Neuronal stem cell (in vitro differentiated cells): Measurements from ENCODE around the gene HSPA4.
"Not testable (repeated sequence)": the region's sequence is repeated elsewhere in the genome, so short reads cannot be mapped to it uniquely, and the experiment has no call there.

Experiments used
- DNase-seq: peaks from one replicate; pipeline ENCODE4 v3.0.0-alpha.2; 2013; ENCODE audit warnings: low spot score
- H2AFZ ChIP-seq: one replicate; pipeline ENCODE4 v1.6.1; 2013; ENCODE audit warnings: mild to moderate bottlenecking, low read length, inconsistent platforms
- H2AK5ac ChIP-seq: 2 replicates; pipeline ENCODE4 v1.6.1; 2013; ENCODE audit warnings: low read depth, mild to moderate bottlenecking, inconsistent platforms, low read length, moderate library complexity, mixed read lengths
- H2BK120ac ChIP-seq: 2 replicates; pipeline ENCODE4 v1.6.1; 2013; ENCODE audit warnings: low read depth, mild to moderate bottlenecking, inconsistent platforms, low read length, moderate library complexity, mixed read lengths
- H2BK12ac ChIP-seq: one replicate; pipeline ENCODE4 v1.6.1; 2013; ENCODE audit warnings: low read length, inconsistent platforms
- H2BK15ac ChIP-seq: 2 replicates; pipeline ENCODE4 v1.6.1; 2013; ENCODE audit warnings: mild to moderate bottlenecking, low read length, inconsistent platforms, mixed read lengths
- H2BK5ac ChIP-seq: one replicate; pipeline ENCODE4 v1.6.1; 2013; ENCODE audit warnings: inconsistent platforms, mild to moderate bottlenecking, low read length, moderate library complexity
- H3K14ac ChIP-seq: one replicate; pipeline ENCODE4 v1.6.1; 2013; ENCODE audit warnings: low read length, inconsistent platforms
- H3K18ac ChIP-seq: 2 replicates; pipeline ENCODE4 v1.6.1; 2013; ENCODE audit warnings: low read length, inconsistent platforms
- H3K23ac ChIP-seq: 2 replicates; pipeline ENCODE4 v1.6.1; 2013; ENCODE audit warnings: low read depth, mild to moderate bottlenecking, mixed read lengths, low read length, inconsistent platforms; ENCODE audit not compliant: poor library complexity
- H3K27ac ChIP-seq: replicated peaks from 3 replicates; pipeline ENCODE4 v1.5.1; 2013; ENCODE audit warnings: low read length, inconsistent platforms
- H3K27me3 ChIP-seq, 3 experiments: 2 replicates each; pipeline ENCODE4 v1.6.1; 2013; ENCODE audit warnings: low read length in 3 of 3, mild to moderate bottlenecking in 2 of 3, inconsistent platforms in 1 of 3, low read depth in 1 of 3, mixed read lengths in 1 of 3, moderate library complexity in 1 of 3; ENCODE audit not compliant: control insufficient read depth in 3 of 3, insufficient read depth in 3 of 3
- H3K36me3 ChIP-seq, 2 donors: replicated peaks in 1 of 2; 2 replicates each; pipeline ENCODE4 v1.6.1; 2013; ENCODE audit warnings: low read length in 2 of 2; ENCODE audit not compliant: control insufficient read depth in 2 of 2, insufficient read depth in 2 of 2
- H3K4ac ChIP-seq: 2 replicates; pipeline ENCODE4 v1.6.1; 2013; ENCODE audit warnings: inconsistent platforms, mild to moderate bottlenecking, low read length, moderate library complexity
- H3K4me1 ChIP-seq, 2 donors: 1 replicate in 1 of 2; 2 replicates in 1 of 2; pipeline ENCODE4 v1.6.1; 2013; ENCODE audit warnings: low read length in 2 of 2, low read depth in 1 of 2; ENCODE audit not compliant: control insufficient read depth in 2 of 2, insufficient read depth in 1 of 2
- H3K4me2 ChIP-seq: one replicate; pipeline ENCODE4 v1.6.1; 2013; ENCODE audit warnings: mild to moderate bottlenecking, low read length, inconsistent platforms; ENCODE audit not compliant: insufficient read depth, poor library complexity, severe bottlenecking
- H3K4me3 ChIP-seq, 2 donors: 2 replicates each; pipeline ENCODE4 v1.5.1; 2013; ENCODE audit warnings: low read length in 2 of 2, mild to moderate bottlenecking in 2 of 2, inconsistent platforms in 1 of 2, moderate library complexity in 1 of 2
- H3K79me1 ChIP-seq: one replicate; pipeline ENCODE4 v1.6.1; 2013; ENCODE audit warnings: low read depth, mild to moderate bottlenecking, inconsistent platforms, low read length, moderate library complexity
- H3K9ac ChIP-seq: one replicate; pipeline ENCODE4 v1.6.1; 2013; ENCODE audit warnings: mild to moderate bottlenecking, low read depth, low read length, inconsistent platforms; ENCODE audit not compliant: poor library complexity
- H3K9me3 ChIP-seq, 2 donors: replicated peaks in 1 of 2; 2 replicates each; pipeline versions ENCODE3 to v1.6.1; 2013; ENCODE audit warnings: low read length in 2 of 2, mild to moderate bottlenecking in 2 of 2, inconsistent platforms in 1 of 2, low read depth in 1 of 2, mixed read lengths in 1 of 2, moderate library complexity in 1 of 2; ENCODE audit not compliant: control insufficient read depth in 2 of 2, insufficient read depth in 1 of 2
- H4K8ac ChIP-seq: one replicate; pipeline ENCODE4 v1.6.1; 2013; ENCODE audit warnings: low read depth, mild to moderate bottlenecking, inconsistent platforms, low read length, moderate library complexity
- H4K91ac ChIP-seq: one replicate; pipeline ENCODE4 v1.6.1; 2013; ENCODE audit warnings: low read length, low read depth, mild to moderate bottlenecking, inconsistent platforms; ENCODE audit not compliant: poor library complexity
- WGBS, 2 donors: extraction: QIAGEN DNeasy Blood & Tissue Kit; methylation state at CpG; one replicate each; pipeline ENCODE4 v1.1.7; 2013; ENCODE audit warnings: missing lambda C conversion rate in 2 of 2, mixed read lengths in 1 of 2; ENCODE audit not compliant: insufficient read length in 2 of 2, insufficient replicate concordance in 1 of 2; ENCODE audit errors: extremely low coverage in 2 of 2; 5-methylcytosine and 5-hydroxymethylcytosine counted together

Gene HSPA4

DNA sequence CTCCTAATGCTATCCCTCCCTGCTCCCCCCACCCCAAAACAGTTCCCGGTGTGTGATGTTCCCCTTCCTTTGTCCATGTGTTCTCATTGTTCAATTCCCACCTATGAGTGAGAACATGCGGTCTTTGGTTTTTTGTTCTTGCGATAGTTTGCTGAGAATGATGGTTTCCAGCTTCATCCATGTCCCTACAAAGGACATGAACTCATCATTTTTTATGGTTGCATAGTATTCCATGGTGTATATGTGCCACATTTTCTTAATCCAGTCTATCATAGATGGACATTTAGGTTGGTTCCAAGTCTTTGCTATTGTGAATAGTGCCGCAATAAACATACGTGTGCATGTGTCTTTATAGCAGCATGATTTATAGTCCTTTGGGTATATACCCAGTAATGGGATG lies 81.4 kb downstream of the HSPA4 start:
- H3K4me2 ChIP-seq, H2BK12ac ChIP-seq, DNase-seq, H2BK15ac ChIP-seq, H2BK120ac ChIP-seq, H3K27me3 ChIP-seq, H3K4me1 ChIP-seq, H3K14ac ChIP-seq, H3K9me3 ChIP-seq, H4K8ac ChIP-seq, H3K36me3 ChIP-seq, H3K4me3 ChIP-seq, H3K27ac ChIP-seq, H2AK5ac ChIP-seq, H3K4ac ChIP-seq, H3K9ac ChIP-seq, H4K91ac ChIP-seq, H3K23ac ChIP-seq, H2AFZ ChIP-seq, H3K18ac ChIP-seq, H2BK5ac ChIP-seq, H3K79me1 ChIP-seq: not testable (repeated sequence)
- no CpG with 5 or more reads among the region's 5 CpGs for WGBS, 2 donors

DNA sequence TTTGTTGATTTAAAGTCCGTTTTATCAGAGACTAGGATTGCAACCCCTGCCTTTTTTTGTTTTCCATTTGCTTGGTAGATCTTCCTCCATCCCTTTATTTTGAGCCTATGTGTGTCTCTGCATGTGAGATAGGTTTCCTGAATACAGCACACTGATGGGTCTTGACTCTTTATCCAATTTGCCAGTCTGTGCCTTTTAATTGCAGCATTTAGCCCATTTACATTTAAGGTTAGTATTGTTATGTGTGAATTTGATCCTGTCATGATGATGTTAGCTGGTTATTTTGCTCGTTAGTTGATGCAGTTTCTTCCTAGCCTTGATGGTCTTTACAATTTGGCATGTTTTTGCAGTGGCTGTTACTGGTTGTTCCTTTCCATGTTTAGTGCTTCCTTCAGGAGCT lies 85.1 kb downstream of the HSPA4 start:
- H2BK120ac ChIP-seq, H4K91ac ChIP-seq, H3K14ac ChIP-seq, H3K27ac ChIP-seq, H3K27me3 ChIP-seq, H3K4ac ChIP-seq, H3K18ac ChIP-seq, H3K9me3 ChIP-seq, H3K9ac ChIP-seq, H3K36me3 ChIP-seq, H2BK5ac ChIP-seq, H2AFZ ChIP-seq, H3K23ac ChIP-seq, H2AK5ac ChIP-seq, H3K4me1 ChIP-seq, H3K79me1 ChIP-seq, H2BK15ac ChIP-seq, H3K4me2 ChIP-seq, DNase-seq, H2BK12ac ChIP-seq, H4K8ac ChIP-seq, H3K4me3 ChIP-seq: not testable (repeated sequence)
- no CpG with 5 or more reads among the region's 2 CpGs for WGBS, 2 donors

DNA sequence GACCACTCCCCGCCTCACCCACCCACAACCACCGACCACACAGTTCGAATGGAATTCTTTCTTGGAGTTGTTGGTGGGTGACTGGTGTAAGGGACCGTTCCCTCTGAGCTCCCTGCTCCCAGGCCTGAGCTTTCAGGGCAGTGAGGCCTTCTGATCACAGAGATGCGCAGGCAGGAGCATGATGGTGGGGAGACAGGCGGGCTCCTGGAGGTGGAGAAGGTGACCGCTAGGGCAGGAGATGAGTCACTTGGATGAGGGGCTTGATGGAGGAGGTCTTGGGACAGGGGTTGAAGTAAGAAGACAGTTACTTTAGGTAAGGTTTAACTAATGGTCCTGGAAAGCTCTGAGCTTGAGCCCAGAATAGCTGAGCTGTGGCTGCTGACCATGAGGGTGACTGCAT lies 88.5 kb downstream of the HSPA4 start:
- Histone ChIP-seq H2AFZ (no peak overlapping the region), H2BK12ac (no peak overlapping the region), H2AK5ac (no peak overlapping the region), H4K8ac (peak overlapping the region; percentile 68), H2BK15ac (no peak overlapping the region), H3K36me3 (no peaks in the 10 kb centered on the region), H3K27me3 (no peaks in the 10 kb centered on the region), H3K14ac (no peak overlapping the region), H3K23ac (no peak overlapping the region), H3K9ac (no peak overlapping the region), H3K18ac (no peak overlapping the region), H2BK5ac (no peak overlapping the region), H3K79me1 (no peaks in the 10 kb centered on the region), H4K91ac (no peak overlapping the region), H3K4me2 (no peak overlapping the region), H3K4me3 (no peak overlapping the region), H3K4me1 (no peaks in the 10 kb centered on the region), H3K27ac (no peak overlapping the region), H2BK120ac (no peak overlapping the region), H3K9me3 (no peaks in the 10 kb centered on the region), H3K4ac (no peak overlapping the region)
- WGBS, 2 donors = no CpG with 5 or more reads among the region's 7 CpGs
- DNase-seq = no peak

DNA sequence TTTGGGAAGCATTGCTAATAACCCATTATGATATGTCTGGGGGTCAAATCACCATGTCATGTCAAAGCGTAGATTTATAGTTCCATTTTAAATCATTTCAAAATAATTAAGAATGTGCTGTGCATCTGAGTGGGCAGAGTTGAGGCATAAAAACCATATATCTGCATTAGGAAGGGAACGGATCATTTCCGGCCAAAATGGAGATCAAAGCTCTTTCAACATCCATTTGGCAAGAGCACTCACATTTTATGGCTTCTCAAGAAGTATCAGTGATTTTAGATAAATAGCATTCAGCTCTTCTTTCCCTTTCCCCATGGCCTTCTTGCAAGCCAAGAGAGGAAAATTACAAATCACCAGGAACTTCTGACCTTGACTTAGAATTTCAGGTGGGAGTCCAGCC lies 89.9 kb downstream of the HSPA4 start:
- DNase-seq = no peak
- no peak overlapping the region for H3K23ac ChIP-seq
- no peaks in the 10 kb centered on the region for H3K9me3 ChIP-seq
- H3K27me3 ChIP-seq = no peaks in the 10 kb centered on the region
- H2BK15ac ChIP-seq = no peak overlapping the region
- no peak overlapping the region for H3K4ac ChIP-seq
- H3K36me3 ChIP-seq = no peaks in the 10 kb centered on the region
- H3K14ac ChIP-seq = no peak overlapping the region
- H2BK12ac ChIP-seq = no peak overlapping the region
- H3K18ac ChIP-seq = no peak overlapping the region
- H2BK5ac ChIP-seq = no peak overlapping the region
- H4K8ac ChIP-seq = no peak overlapping the region
- H3K4me3 ChIP-seq = no peak overlapping the region
- H3K27ac ChIP-seq = no peak overlapping the region
- H2AK5ac ChIP-seq = no peak overlapping the region
- H3K9ac ChIP-seq = no peak overlapping the region
- no peak overlapping the region for H2BK120ac ChIP-seq
- H3K79me1 ChIP-seq = no peaks in the 10 kb centered on the region
- H3K4me2 ChIP-seq = no peak overlapping the region
- no peak overlapping the region for H2AFZ ChIP-seq
- no peak overlapping the region for H4K91ac ChIP-seq
- no peaks in the 10 kb centered on the region for H3K4me1 ChIP-seq
- WGBS, 2 donors = no CpG with 5 or more reads among the region's 3 CpGs
